SW 1271 (cell line): ENCODE measurements around the gene FOXK1.
"Not testable (repeated sequence)": the region's sequence is repeated elsewhere in the genome, so short reads cannot be mapped to it uniquely, and the experiment has no call there.

Experiments used
- DNase-seq, 2 experiments: peaks; one replicate each; lab custom pipeline; 2025; lab: John Stamatoyannopoulos, UW

FOXK1 gene

DNA sequence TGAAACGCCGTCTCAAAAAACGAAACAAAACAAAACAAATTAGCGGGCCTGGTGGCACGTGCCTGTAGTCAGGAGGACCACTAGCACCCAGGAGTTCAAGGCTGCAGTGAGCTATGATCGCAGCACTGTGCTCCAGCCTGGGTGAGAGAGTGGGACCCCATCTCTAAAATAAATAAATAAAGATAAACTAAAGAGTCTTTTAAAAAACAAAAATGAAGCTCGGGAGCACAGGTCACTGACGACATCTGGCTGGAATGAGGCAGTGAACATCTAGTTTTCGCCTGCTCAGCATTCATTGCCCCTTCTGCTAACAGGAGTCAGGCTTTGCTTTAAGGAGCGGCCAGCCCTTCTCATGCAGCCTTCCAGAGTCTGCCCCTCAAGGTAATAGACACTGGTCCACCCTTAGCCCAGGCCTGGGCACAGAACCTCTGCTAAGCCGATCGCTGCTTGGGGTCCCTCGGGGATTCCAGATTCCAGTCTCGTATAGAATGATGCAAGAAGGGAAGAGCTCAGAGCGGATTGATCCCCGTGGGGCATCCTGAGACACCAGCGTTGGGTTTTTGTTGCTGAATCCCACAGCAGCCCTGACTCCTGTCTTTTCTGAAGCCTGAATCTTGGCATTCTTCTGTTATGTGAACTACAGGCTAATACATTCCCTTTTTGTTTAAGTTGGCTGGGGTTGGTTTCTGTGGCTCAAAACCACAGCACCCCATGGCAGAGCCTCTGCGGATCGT lies 14.2 kb upstream of the FOXK1 start:
- DNase-seq = no peak

DNA sequence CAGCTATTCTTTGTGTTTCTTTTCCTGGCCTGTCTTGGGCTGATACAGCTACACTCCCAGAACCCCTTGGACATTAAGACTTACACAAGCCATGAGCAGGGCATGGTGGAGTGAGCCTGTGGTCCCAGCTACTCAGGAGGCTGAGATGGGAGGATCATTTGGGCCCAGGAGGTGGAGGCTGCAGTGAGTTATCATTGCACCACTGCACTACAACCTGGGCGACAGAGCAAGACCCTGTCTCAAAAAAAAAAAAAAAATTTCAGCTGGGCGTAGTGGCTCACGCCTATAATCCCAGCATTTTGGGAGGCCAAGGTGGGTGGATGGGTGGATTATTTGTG lies 13.6 kb upstream of the FOXK1 start:
- DNase-seq = no peak

DNA sequence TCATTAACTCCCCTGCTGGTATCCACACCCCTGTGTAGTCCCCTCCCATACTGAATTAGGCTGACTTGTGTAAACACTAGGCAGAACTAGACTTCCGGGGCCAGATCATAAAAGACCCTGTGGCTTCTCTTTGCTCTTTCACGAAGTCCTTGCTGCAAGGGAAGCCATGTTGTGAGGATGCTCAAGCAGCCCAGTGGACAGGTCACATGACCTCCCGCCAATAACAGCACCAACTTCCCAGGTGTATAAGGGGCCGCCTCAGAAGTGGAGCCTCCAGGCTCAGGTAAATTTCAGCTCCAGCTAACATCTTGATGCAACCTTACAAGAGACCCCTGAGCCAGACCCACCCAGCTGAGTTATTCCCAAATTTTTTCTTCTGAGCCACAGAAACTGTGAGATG lies 11.3 kb upstream of the FOXK1 start:
- DNase-seq = no peak

DNA sequence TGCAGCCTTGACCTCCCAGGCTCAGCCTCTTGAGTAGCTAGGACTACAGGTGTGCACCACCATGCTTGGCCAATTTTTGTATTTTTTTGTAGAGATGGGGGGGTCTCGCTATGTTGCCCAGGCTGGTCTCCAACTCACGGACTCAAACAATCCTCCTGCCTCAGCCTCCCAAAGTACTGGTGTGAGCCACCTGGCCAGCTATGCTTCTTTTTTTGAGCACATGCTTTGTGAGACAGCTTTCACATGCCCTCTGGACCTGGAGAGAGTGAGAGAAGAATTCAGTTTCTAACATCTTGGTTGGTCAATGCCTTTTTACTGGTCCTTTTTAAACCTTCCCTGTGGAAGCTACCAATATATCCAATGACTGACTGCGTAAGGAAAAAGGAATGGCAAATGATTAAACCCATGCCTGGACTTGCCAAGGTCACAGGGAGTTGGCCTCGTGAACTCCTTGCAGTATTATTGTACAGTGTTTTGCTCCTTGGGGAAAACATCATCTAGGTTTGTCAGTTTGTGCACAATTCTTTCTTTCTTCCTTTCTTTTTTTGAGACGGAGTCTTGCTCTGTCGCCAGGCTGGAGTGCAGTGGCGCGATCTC lies 6.2 kb upstream of the FOXK1 start:
- no peak for DNase-seq

DNA sequence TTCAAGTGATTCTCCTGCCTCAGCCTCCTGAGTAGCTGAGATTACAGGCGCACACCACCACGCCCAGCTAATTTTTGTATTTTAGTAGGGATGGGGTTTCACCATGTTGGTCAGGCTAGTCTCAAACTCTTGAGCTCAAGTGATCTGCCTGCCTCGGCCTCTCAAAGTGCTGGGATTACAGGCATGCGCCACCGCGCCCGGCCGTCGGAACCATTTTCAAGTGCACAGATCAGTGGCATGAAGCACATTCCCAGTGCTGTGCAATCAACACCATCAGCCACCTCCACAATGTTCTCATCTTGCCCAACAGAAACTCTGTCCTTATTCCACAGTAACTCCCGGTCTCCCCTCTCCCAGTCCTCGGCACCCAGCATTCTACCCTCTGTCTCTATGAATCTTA lies 4.6 kb upstream of the FOXK1 start:
- DNase-seq = not testable (repeated sequence)

DNA sequence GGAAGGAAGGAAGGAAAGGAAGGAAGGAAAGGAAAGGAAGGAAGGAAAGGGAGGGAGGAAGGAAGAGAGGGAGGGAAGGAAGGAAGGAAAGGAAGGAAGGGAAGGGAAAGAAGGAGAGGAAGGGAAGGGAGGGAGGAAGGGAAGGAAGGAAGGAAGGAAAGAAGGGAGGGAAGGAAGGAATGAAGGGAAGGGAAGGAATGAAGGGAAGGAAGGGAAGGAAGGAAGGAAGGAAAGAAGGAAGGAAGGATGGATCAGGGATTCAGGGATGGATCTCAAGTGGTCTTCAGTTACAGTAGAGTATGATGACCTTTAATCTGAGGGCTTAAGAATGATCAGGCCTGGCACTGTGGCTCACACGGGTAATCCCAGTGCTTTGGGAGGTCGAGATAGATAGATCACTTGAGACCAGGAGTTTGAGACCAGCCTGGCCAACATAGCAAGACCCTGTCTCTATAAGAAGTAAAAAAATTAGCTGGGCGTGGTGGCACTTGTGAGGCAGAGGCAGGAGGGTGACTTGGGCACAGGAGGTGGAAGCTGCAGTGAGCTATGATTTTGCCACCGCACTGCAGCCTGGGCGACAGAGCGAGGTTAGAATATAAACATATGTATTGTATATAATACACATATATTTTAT lies 760 bp upstream of the FOXK1 start:
- no peak for DNase-seq

DNA sequence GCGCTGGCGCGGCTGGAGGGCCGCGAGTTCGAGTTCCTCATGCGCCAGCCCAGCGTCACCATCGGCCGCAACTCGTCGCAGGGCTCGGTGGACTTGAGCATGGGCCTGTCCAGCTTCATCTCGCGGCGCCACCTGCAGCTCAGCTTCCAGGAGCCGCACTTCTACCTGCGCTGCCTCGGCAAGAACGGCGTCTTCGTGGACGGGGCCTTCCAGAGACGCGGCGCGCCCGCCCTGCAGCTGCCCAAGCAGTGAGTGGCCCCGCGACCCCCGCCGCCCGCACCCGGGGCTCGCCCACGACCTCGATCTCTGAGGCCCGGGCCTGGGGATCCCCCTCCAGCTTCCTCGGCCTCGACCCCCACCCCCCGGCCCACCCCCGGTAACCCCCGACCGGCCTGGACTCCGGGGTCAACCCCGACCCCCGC lies 537 bp downstream of the FOXK1 start:
- DNase-seq = peak in 1 of 2 experiments; percentile 21

DNA sequence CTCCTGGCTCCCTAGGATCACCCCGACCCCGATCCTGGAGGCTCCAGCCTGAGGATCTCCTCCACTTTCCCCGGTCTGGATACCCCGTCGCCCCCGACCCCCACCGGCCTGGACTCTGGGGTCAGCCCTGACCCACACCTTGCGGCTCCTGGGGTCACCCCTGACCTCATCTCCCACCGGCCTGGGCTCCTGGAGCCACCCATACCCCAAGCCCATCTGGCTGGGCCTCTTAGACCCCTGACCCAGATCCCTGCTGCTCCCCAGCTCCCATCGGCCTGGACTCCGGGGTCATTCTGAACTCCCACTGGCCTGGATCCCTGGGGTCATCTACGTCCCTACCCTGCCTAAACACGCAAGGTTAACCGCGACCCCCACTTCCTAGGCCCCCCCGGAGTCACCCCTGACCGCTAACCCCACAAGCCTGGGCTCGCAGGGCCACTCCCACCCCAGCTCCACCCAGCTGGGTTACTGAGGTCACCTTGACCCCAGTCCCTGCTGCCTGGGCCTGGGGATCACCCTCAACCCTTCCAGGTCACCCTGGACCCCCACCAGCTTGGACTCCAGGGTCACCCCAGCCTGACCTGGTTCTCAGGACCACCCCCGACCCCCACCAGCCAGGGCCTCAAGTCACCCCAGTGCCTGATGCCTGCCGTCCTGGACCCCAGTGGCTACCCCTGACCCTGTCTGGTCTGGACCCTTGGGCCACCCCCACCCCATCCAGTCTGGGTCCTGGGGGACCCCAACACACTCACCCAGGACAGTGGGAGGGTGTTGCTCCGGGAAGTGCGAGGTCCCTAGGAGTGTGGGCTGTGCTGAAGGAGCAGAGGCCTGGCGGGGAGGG lies 1.2 kb downstream of the FOXK1 start:
- no peak for DNase-seq

DNA sequence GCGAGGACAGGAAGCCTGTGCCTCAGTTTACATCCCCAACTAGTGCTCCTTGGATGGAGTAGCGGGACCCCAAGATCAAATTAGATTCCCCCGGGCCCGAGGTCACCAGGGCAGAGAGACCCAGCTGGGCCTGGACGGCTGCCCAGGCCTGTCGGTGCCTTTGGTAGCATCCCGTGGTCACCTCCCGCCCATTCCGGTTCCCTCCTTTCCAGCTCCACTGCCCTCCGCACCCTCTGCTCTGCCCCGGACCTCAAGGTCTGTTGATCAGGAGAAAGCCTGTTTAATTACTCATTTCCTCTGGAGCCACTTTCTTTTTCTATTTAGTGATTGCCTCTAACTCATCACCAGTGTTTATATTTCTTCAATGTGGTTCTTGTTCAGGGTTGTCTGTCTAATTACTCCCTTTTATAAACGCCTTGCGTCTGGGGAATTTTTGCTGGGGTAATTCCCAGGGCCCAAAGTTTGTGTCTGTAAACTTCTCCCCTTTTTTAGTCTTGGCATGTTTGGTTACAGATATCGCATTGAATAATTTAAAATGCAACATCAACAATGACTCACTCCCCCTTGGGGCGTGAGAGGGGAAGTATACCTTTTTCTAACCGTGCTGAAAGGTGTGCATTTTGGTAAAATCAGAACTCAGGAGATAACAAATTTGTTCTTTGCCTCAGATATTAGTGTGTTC lies 1.9 kb downstream of the FOXK1 start:
- peak in 1 of 2 experiments; percentile 75 for DNase-seq

DNA sequence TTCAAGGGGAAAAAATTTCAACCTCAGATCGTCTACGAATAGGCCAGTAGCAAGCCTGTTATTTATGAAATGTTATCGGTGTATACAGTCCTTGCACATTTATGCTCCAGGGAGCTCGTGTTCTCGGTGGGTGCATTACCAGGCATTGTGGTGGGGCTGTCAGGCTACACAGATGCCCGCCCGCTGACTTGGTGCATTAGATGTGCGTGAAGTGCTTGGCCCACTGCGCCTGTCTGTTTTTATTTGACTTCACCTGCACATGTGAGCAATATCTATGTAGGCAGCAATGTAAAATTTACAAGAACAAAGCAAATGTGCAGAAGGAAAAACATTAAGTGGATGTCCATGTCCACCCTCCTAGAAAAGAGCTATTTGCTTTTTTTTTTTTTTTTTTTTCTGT lies 2.8 kb downstream of the FOXK1 start:
- DNase-seq = no peak

DNA sequence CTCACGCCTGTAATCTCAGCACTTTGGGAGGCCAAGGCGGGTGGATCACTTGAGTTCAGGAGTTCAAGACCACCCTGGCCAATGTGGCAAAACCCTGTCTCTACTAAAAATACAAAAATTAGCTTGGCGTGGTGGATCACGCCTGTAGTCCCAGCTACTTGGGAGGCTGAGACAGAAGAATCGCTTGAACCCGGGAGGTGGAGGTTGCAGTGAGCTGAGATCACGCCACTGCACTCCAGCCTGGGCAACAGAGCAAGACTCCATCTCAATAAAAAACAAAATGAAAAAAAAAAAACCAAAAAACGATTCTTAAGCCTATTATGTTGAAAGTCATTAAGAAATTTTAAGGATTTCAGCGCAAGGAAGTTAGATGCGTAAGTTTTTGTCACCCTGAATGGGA lies 3.6 kb downstream of the FOXK1 start:
- not testable (repeated sequence) for DNase-seq

DNA sequence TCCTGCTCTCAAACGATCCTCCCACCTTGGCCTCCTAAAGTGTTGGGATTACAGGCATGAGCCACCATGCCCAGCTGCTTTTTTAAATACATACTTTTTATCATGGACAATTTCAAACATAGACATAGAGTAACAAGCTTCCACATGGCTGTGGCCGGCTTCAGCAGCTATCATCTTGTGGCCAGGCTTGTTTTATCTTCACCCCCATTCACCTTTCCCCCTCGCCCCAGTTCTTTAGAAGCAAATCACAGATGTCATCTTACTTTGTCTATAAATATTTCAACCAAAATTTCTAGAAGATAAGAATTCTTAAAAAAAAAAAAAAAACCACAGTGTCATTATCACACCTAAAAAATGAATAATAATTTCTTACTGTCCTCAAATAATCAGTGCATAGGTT lies 5.9 kb downstream of the FOXK1 start:
- no peak for DNase-seq

DNA sequence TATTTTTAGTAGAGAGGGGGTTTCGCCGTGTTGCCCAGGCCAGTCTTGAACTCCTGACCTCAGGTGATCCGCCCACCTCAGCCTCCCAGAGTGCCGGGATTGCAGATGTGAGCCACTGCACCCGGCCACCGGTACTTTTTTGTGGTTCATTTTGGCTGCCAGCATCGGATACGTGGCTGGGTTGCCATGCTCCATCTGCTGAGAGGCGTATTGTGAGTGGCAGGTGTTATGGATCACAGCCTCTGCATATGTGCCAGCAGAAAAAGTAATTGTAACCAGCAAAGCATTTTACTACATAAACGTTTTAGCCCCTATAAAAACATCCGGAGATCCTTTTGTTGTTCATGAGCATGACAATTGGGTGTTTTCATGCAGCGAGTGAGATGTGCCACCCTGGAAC lies 7.1 kb downstream of the FOXK1 start:
- DNase-seq = no peak

DNA sequence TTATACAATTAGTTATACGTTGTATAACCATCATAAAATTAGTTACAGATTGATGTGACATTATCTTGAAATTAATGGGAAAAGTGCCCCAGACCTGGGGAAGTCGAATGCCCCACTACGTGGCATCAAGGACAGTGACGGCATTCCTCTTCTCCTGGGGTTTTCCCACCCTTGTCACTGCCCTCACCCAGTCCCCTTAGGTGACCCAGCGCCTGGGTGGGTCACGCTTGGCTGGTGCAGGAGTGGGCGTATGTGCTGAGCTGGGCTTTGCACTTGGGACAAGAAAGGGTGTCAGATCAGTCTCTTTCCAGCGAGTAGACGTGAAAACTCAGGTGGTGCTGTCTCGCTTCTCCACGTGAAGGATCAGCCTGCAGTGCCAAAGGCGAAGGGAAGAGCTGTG lies 7.6 kb downstream of the FOXK1 start:
- no peak for DNase-seq

DNA sequence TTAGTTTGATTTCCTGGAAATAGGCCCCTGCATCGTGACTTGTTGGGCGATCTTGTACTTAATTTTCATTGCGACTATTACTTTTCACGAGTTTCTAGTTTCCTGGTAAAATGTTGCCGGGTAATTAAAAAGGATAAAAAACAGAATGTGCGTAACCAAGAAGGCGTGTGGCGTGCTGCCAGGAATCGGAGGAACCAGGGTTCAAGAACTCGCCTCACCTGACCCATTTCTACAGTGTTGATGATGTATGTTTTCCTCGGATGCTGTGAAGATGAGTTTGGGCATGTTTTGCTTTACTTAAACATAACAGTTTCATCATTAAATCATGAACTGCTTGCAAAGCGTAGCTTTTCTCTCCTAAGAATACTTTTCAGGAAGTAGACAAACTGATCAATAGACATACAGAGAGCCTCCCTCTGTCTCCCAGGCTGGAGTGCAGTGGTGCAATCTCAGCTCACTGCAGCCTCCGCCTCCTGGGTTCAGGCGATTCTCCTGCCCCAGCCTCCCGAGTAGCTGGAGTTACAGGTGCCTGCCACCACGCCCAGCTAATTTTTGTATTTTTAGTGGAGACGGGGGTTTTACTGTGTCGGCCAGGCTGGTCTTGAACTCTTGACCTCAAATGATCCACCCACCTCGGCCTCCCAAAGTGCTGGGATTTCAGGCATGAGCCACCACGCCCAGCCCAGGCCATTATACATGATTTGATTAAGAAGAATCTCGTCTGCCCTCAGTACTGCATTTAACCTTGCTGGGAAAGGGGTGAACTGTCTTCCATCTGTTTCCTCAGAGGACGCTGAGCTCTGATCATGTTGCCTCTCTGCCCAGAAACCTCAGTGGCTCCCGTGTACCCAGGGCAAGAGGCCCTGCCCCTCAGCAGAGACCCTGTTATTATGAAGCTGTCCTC lies 9.1 kb downstream of the FOXK1 start:
- DNase-seq = no peak

DNA sequence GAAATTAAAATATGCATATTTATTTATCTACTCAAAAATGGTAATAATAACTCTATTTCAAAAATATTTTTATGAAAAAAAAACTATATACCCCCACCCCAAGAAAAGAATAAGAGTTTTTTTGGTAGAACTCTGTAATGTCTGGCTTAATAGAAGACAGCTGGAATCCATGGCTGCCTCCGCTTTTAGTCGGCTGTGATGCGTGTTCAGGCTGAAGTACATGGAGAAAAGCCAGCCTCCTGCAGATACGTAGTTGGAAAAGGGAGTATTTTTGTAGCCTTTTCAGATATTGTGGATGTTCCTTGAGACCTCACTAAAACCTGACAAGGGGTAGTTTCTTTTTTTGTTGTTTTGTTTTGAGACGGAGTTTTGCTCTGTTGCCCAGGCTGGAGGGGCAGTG lies 10.0 kb downstream of the FOXK1 start:
- no peak for DNase-seq

DNA sequence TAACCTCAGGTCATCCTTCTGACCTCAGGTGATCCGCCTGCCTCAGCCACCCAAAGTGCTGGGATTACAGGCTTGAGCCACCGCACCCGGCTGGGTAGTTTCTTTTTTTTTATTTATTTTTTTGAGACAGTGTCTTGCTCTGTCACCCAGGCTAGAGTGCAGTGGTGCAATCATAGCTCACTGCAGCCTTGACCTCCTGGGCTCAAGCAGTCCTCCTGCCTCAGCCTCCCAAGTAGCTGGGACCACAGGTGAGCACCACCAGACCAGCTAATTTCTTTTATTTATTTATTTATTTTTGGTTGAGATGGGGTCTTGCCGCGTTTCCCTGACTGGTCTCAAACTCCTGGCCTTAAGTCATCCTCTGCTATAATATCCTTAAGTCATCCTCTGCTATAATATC lies 10.5 kb downstream of the FOXK1 start:
- not testable (repeated sequence) for DNase-seq

DNA sequence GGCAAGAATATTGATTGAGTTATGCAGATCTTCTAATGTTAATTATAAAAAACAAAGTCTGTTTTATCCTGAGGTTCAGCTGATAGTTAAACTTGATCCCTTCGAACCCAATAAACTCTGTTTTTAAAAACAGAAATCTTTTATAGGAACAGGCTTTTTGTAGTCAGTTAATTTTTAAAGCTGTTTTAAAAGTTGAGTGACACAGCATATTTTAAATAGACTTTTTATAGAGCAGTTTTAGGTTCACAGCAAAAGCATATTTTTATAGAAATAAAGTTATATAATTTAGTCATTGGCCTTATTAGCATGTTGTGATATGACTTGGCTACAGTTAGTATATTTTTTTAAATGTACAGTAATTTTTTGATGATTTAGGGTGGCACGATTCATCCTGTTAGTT lies 11.1 kb downstream of the FOXK1 start:
- no peak for DNase-seq

DNA sequence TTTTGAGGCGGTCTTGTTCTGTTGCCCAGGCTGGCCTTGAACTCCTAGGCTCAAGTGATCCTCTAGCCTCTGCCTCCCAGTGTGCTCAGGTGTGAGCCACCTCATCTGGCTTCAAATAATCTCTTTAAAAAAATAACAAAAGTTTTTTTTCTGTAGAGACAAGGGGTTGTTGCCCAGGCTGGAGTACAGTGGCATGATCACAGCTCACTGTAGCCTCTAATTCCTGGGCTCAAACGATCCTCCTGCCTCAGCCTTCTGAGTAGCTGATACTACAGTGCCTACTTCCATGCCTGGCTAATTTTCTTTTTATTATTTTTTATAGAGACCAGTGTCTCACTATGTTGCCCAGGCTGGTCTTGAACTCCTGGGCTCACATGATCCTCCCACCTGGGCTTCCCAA lies 11.7 kb downstream of the FOXK1 start:
- DNase-seq = no peak

DNA sequence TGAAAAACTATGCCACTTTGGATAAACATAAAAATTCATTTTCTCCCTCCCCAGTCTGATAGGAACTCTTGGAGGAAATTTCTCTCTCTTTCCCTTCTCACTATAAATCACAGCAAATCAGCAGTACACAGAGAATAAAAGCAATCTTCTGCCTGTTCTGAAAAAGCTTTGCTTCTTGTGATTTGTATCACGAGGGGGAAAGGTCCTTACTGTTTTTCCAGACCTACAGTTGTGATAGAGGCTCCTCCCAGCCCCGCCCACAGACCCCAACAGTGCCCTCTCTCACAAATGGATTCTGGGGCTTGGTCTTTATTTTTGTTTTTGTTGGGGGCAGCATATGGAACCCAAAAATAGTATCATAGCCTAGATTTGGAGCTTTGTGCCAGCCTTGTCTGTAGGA lies 12.2 kb downstream of the FOXK1 start:
- no peak for DNase-seq

DNA sequence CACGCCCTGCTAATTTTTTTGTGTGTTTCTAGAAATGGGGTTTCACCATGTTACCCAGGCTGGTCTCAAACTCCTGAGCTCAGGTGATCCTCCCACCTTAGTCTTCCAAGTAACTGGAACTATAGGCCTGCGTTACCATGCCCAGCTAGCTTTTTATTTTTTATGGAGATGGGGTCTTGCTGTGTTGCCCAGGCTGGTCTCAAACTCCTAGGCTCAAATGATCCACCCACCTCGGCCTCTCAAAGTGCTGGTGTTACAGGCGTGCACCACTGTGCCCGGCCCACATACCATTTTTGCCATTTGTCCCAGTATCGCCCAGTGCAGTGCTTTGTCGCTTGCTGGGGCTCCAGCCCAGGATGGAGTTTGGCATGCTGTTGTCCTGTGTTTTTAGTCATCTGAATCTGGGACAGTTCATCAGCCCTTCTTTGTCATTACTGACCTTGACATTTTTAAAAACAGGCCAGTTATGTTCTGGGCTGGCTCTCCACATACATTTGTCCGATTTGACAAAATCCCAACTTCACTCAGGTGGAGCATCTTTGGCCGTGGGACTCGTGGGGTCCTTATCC lies 16.7 kb downstream of the FOXK1 start:
- DNase-seq = no peak
